A204.1 (cell line): ENCODE measurements around the gene LARP6.
"Not testable (repeated sequence)": the region's sequence is repeated elsewhere in the genome, so short reads cannot be mapped to it uniquely, and the experiment has no call there.

Source experiments
- FAIRE-seq: peaks from 2 replicates; lab custom pipeline; 2012; peaks lifted over from hg19 to GRCh38; lab: Jason Lieb, UNC

Gene LARP6

DNA sequence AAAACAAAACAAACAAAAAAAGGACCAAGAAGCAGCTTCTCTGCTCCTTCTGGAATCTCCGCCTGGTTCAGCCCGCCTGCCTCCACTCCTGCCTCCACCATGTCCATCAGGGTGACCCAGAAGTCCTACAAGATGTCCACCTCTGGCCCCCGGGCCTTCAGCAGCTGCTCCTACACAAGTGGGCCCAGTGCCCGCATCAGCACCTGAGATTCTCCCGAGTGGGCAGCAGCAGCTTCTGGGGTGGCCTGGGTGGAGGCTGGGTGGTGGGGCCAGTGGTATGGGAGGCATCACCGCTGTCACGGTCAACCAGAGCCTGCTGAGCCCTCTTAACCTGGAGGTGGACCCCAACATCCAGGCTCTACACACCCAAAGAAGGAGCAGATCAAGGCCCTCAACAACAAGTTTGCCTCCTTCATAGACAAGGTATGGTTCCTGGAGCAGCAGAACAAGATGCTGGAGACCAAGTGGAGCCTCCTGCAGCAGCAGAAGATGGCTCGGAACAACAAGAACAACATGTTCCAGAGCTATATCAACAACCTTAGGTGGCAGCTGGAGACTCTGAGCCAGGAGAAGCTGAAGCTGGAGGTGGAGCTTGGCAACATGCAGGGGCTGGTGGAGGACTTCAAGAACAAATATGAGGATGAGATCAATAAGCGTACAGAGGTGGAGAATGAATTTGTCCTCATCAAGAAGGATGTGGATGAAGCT is 4.8 kb upstream of the LARP6 start:
- FAIRE-seq = not testable (repeated sequence)

DNA sequence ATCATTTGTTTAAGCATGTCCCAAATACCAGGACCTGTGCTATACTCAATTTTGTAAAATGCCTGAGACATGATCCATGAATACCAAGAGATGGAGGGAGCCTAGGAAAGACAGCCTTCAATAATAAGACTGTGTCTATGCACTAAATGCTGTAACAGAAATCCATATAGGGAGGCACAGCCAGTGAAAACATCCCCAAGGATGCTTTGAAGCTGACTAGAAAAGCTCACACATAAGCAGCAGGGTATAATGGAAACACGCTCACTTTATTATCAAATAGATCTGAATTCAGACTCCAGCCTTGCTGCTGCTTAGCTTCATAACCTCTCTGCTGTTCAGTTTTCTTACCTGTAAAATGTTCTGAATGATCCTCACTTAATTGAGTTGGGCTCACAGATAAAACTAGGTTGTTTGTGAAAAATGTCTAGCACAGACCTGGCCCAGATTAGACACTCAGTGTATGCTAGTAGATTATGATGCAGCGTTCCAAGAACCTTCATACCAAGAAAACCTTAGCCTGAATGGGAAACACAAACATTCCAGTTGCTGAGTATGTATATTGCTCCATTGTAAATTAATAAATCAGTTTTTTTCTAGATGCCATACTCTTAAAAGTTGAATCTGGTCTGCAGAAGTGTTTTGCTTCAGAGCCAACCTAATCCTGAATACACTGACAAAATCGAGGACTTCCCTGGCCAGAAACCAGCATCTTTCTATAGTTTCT is 3.8 kb upstream of the LARP6 start:
- FAIRE-seq = no peak

DNA sequence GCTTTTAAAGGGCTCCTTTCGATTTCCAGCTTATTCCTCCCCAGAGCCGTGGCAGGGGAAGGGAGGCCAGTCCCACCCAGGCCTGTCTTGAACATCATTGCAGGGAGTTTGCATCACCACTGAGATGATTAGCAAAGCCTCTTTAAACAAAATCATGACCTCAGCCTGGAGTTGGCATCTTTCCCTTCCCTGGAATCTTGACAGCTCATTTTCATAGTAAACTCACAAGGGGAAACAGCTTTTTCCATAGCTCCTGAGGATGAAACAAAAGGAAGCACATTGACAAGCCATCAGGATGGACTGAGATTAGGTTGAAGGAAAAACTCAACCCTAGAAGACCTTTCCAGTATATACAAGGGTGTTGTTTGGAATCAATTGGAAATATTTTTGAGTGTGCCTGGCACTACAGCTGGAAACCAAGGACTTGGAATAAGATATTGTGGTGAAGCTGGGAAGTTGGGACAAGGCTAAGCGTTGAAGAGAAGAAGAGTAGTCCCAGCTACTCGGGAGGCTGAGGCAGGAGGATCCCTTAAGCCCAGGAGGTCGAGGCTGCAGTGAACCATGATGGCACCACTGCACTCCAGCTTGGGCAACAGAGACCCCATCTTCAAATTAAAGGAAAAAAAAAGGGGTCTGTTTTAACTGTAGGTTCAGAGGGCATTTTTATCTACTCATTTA is 3.1 kb upstream of the LARP6 start:
- FAIRE-seq = peak; percentile 43

DNA sequence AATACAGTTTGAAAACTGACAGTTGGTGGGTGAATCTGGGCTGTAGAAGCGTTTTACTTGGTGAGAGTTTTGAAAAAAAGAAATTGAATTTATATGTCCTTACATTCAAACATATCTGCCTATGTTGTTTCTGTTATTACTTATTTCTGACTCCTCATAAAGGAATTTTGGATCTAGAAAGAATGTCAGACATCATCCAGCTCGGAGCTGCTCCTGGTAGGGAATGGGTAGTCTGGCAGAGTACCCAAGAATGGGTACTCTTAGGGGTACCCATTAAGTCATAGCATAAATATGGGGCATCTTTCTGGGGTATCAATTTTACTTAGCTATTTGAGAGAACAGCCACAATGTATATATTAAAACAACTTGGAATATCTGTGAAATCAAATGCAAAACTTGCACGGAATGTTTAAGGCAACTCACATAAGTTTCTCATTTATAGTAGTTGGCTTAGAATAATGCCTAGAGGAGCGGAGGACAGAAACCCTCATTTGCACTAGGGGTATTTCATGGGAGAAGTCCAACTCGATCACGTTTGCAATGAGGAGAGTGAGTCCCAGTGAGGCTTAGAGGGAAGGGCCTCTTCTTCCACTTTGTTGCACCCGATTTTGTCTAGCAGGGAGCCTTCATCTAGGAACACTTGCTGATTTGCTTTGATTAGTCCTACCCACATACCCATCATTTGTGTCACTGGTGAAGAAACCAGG is 2.4 kb upstream of the LARP6 start:
- FAIRE-seq = no peak

DNA sequence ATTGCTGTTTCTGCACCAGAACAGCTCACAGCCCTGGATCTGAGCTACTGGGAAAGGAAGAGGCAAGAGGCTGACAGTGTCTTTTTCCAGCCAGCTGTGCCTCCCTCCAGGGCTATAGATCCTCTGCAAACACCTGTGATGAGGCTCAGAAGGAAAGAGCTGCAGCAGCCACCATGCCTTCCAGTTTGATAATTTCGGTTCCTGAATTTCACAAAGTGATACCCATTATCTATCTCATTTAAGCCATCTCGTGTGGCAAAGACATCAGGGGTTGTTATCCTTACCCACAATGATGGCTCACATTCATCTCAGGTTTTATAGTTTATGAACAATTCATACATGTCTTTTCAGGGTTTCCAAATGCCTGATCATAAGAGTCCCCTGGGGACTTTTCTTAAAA is 1.8 kb upstream of the LARP6 start:
- FAIRE-seq = no peak

DNA sequence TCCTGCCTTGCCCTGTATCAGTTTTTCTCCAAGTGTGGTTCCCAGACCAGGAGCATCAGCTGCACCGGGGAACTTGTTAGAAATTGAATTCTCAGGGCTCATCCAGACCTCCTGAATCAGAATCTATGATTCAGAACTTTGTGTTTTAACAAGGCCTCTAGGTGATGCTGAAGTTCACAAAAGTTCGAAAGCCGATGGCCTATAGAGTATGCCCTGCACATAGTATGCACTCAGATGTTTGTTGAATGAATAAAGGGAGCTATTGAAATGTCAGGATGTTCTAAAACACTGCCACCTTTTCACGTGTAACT is 664 bp upstream of the LARP6 start:
- FAIRE-seq = peak; percentile 16

DNA sequence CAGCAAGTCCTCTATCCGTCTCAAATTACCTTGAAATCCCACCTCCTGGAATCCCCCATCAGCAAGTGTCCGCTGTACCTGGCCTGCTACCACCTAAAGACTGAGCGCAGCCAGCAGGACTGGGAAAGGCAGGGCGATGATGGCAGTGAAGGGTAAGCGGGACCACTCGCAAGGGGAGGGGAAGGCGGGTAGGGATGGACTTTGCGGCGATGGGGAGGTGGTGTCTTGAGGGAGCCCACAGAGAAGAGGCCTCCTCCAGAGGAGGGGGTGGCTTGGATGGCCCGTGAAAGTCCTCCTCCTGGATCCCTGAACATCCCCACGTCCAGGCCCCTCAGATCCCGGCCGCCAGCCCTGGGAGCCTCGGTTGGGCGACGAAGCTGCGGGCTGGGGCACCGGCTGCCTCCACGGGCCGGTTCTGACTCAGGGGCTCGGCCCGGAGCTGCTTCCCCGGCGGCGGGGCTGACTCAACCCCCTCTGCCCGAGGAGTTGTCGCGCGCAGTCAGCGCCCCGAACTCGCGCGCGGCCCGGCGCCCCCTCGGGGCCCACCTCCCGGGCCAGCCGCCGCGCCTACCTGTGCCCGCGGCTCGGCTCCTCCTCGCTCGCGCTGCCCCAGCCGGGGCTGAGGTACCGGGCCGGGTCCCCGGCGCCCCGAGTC is 512 bp downstream of the LARP6 start:
- FAIRE-seq = no peak

DNA sequence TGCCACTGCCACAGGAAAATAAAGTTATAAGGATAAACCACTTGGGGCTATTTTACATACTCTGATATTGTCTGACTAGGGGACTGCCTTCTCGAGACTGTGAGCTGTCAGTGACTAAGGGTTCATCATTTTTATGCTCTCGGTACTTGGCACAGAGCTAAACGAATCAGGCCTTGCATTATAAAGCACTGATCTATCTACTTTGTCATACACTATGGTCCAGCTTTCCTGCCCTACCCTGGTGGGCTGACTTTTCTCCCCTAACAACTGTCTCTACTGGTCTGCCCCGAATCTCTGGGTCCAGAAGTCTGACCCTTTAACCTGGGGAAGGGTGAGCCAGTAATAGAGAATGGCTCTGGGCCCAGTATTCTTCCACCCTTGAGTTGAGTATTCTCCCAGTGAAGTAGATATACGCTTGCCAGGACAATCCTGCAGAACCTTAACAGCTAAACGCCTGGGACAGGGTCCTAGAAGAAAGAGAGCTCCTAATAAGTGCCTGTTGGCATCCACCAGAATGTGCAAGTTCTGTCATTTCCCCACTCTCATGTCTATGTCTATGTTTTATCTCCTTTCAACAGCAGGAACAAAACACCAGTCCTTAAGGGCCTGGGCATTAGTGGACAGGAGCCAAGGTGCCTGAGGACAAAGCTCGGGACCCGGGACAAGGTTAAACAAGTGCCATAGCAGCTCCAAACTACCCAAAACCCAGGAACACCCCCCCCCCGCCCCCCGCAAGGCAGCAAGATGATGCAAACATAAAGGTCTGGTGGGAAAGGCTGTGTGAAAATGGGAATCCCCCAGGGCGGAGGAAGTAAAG is 1.2 kb downstream of the LARP6 start:
- FAIRE-seq = no peak

DNA sequence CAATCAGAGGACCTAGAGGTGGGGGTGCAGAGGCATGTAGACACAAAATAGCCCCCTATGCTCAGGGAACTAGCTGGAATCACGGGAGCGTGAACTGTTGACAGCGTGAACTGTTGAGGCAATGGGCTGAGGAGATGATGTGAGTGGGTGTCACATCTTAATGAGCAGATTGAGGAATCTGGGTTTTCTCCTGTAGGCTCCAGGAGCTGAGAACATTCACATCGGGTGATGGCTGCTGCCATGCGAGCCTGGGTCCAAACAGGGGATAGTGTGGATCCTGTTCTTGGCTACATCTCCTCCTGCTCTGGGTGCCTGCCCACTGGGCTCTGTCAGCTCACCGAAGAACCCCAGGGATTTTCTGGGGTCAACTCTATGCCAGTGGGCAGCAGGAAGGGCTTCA is 2.1 kb downstream of the LARP6 start:
- FAIRE-seq = no peak

DNA sequence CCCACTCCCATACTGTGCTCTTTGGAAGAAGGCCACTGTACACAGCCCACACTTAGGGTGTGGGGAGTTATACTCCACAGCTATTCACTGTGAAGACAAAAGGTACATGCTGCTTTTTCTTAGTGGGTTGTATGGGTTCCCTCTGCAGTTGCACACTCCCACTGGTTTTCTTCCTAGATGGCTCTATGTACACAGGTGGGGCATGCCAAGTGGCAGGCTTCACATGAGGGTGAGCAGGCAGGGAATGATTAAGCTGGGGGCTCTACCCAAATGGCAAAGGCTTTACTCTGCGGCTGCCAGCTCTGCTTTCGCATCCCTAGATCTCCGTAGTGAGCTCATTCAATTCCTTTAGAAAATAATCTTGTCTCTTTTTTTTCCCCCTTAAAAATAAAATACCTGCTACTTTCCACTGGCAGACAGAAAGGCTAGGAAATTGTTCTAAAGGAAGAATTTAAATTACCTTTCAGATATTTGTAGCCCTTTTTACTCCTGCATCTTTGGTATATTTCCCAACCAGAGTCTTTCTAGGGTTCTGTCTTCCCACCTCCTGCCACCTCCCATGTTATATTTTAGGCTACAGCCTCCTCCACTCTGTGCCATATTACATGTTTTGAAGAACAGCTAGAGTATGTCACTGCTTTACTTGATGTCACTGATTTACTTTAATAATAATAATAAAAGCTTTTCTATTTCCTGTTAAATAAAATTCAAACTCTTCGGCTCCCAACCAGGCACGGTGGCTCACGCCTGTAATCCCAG is 8.2 kb downstream of the LARP6 start:
- no peak for FAIRE-seq

DNA sequence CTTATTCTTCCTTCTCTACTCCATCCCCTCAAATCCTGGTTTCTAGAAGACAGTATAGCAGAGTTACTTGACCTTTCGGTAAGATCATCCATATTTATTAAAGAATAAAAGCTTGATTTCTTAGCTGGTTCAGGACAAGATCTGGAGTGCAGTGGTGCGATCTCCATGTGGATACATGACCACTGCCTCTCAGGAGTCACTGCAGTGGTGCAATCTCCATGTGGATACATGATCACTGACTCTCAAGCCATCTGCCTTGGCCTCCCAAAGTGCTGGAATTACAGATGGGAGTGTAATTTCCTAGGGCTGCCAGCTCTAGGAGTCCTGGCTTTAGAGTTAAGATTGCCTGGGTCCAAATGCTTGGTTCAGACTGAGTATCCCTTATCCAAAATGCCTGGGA is 16.5 kb downstream of the LARP6 start:
- no peak for FAIRE-seq

DNA sequence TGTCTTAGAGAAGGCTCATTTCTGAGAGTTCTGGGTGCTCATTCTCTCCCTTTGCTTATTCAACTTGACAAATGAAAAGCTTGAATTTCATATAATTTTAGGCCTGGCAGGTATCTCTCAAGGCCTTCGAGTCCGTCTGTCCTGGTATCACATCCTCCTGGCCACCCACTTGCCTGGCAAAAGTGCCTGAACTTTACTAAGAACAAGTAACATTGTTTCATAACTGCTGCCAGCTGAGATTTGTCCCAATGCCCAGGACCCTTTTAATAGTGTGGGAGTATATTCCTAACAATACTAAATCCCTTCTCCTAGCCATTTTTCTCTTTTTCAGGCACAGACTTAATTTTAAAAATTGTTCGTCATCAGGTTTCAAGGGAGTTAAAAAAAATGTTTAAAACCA is 18.1 kb downstream of the LARP6 start:
- FAIRE-seq = no peak

DNA sequence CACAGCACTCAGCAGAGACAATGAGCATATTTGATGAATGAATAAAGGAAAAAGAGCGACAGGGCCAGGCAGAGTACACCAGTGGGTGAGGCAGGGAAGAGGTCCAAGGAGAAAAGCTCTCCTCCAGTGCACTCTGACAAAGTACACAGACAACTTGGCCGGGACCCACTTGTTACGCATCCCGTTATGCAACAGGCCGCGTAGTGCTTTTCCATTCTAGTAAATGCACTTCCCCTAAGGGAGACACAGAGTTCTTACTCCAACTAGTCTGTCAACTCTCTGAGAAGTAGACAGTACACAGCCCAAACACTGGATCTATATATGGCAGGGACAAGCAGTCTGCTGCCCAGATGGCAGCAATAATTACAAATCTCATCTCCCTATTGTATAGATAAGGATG is 18.5 kb downstream of the LARP6 start:
- no peak for FAIRE-seq

DNA sequence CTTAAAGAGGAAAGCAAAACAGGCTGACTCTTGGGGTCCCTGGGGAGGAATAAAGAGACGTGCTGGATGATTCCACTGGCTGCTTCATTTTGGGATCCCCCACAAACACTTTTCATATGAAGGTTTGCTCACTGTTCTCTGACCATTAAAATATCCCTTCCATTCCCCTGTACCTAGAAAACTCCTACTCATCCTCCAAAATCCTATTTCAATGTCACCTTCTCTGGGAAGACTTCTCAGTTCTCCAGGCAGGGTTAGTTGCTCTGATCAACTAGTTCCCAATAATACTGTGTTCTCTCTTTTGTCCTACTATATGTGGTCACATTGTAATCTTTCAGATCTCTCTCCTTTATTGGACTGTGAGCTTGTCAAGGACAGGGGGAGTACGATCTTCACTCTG is 19.0 kb downstream of the LARP6 start:
- no peak for FAIRE-seq

DNA sequence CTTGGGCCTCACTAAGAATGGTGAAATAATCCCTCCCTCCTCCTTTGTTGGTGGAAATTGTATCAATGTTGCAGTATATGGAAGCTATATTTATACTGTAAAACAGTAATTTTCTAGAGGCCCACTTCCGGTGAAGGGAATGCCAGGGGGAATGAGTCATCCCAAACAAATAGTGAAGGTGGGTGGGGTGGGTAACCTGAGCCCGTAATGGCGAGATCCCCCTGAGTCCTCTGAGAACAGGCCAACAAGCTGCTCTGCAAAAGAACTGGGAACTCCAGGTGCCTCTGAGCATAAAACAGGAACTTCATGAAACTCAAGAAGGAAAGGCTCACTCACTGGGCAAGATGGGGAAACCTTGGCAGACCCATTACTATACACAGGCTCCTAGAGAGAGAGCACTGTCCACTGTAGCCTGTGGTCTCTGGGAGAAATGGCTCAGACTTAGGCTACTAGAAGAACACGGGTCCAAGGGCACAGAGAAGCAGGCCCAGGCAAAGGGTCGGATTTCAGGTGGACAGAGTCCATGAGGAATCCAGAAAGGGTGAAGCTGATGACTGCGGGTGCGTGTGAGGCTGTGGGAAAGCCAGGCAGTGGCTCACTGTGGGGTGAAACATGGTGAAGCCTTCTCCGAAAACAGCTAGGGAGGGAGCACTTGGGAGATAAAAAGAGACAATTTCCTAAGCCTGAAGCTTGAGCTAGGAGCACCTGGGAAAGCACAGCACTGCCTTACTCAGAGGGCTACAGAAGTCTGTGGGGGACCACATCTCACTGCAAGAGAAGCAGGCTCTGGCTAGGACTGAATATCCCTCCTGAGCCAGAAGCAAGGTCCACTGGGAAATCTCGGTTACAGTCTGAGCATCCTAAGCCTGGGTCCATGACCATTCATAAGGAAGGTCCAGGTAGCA is 19.8 kb downstream of the LARP6 start:
- FAIRE-seq = no peak

DNA sequence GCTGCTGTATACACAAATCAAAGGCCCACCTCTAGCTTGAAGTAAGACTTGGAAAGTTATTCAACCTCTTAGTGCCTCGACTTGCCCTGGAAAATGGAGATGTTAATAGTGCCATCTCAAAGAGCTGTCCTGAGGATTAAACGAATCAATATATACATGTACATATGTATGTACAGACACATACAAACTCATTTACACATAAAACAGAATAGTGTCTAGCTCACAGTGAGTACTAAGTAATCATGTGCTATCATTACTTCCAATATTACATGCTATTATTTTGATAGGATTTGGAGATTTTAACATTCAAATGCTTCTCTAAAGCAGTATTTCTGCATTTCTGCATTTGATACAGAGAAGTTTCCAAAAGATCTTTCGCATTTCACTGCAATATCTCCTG is 20.5 kb downstream of the LARP6 start:
- no peak for FAIRE-seq

DNA sequence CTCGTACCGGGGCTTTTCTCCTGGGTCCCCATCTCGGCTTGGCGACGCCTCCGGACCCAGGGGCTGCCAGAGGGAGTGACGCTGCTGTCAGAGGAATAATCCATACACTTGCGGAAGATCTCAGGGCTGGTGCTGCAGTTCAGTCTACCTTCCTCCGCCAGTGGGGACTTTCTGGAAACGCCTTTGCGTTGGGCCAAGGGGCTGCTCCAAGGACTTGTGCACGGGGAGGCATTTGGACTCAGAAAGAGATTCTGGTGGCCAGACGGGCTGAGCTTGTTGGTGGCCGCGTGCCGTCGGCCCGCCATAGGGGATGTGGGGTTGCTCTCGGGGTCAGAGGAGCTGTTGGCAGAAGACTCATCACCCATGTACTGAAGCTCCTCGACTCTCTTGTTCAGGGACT is 21.8 kb downstream of the LARP6 start:
- no peak for FAIRE-seq

DNA sequence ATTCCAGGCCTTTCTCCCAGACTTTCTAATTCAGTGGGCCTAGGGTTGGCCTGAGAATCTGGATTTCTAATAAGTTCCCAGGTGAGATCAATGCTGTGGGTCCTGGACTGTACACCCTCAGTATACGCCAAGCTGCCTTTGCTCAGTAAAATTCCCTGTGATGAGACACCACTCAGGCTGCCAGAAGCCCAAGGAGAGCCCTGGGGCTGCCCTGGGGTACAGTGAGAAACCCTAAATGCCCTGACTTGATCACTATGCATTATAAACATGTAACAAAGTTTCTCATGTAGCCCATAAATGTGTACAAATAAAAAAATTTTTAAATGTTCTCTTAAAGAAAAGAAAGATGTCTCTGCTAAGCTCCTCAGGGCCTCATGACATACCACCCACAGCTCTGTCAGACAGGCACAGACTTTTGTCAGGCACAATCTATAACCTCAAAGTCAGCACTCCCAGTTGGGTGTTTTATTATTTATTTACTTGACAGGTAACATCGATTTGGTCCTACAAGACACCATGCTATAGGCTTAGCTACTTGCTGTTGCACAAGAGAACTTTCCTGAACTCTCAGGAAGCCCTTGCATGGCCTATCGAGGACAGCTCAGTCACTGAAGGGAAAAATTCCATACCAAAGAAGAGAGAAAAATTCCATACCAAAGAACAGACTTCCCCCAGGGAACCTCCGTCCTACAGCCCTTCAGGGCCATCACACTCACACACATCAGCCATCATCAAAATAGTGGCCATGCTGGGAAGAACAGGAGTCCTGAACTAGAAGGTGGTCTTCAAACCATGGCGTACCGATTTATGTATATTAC is 22.7 kb downstream of the LARP6 start:
- FAIRE-seq = no peak

DNA sequence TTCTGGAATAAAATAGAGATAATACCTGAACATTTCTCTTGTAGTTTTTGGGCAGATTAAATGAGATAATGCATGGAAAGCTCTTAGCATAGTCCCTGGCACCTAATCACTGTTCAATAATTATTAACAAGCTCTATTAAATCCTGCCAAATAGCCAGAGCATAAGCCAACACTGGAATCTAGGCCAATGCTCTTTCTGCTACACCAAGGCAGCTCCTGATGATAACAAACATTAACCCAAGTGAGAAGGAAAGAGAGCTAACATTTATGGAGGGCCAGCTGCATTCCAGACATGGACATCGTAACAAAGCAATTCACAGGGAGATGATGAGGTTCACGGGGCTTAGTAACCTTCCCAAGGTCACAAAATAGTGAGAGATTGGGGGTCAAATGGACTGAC is 23.3 kb downstream of the LARP6 start:
- no peak for FAIRE-seq
